ENCODE data around the gene TMTC2.

GRCh38 chr12:82686168-82687020, at the start of gene TMTC2:
- TF ChIP-seq POLR2A (IDR thresholded peaks at IDR 0.05) (peak; percentile 56 to 63), CTCF (IDR thresholded peaks at IDR 0.05) (no peak)
